Left forelimb (tissue), 1 donor: Measurements from ENCODE around the gene MPZL3.
A peak's percentile ranks its signal among the peaks of the same experiment; 100 is the strongest.
"Not testable (repeated sequence)": the region's sequence is repeated elsewhere in the genome, so short reads cannot be mapped to it uniquely, and the experiment has no call there.

ENCODE experiments used
- DNase-seq: peaks from one replicate; pipeline ENCODE4 v3.0.0-alpha.2; 2018; ENCODE audit warnings: low spot score

MPZL3 gene

DNA sequence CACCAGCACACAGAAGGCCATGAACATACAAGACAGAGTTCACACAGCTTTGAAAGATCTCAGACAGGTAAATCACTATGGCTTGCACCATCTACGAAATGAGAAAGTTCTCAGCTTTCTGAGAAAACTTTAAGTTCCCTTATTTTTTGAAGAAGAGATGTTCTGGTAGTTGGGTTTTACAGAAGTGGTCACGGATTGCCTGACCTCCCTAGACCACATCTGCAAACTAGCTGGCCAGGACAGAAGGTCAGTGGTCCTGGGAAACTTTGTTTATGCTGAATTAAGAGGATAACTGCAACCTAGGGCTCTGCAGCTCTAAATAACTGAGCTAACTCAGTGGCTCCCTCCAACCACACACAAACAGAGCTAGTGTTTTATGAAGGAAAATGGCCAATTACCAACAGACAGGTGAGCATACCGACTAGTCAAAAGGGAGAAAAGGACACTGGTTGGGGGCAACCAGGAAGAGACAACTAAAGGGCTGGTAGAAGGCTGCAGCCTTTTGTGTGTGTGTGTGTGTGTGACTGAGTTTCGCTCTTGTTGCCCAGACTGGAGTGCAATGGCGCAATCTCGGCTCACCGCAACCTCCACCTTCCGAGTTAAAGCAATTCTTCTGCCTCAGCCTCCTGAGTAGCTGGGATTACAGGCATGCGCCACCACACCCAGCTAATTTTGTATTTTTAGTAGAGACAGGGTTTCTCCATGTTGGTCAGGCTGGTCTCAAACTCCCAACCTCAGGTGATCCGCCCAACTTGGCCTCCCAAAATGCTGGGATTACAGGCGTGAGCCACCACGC, 67.2 kb downstream of the MPZL3 start:
- DNase-seq, result no peak

DNA sequence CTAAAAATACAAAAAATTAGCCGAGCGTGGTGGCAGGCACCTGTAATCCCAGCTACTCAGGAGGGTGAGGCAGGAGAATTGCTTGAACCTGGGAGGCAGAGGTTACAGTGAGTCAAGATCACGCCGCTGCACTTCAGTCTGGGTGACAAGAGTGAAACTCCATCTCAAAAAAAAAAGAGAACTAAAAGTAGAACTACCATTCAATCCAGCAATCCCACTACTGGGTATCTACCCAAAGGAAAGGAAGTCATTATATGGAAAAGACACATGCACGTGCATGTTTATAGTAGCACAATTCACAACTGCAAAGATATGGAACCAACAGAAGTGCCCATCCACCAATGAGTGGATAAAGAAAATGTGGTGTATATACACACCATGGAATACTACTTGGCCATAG, 68.5 kb downstream of the MPZL3 start:
- not testable (repeated sequence) for DNase-seq

DNA sequence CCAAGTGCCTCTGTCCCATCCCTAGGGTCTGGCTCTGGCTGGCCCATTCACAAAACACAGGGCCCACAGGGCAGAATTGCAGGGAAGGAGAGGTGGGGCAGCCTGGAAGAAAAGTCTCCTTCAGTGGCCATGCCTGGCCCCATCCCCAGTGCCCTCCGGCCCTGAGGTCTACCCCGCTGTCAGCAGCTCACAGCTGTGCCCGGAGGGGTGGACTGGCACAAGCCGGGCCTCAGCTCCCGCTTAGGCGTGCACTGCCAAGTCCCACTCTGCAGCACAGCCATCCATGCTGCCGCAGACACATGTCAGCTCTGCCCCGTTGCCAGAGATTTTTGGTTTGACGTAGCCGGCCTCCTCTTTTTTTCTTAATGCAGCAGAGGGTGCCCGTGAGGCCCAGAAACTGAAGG, 71.9 kb downstream of the MPZL3 start:
- DNase-seq, result peak; percentile 85

DNA sequence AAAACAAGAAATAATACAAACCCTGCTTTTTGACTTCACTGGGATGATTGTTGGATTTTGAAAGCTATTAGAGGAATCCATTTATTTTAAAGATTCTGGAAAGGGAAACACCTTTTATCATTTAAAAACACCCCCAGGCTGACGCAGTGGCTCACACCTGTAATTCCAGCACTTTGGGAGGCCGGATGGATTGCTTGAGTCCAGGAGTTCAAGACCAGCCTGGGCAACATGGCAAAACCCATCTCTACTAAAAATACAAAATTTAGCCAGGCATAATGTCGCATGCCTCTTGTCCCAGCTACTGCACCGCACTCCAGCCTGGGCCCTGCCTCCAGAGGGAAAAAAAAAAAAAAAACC, 75.4 kb downstream of the MPZL3 start:
- no peak for DNase-seq
